HCT116 (cell line): ENCODE results near the gene CIDEC.

Source experiments
- CEBPB ChIP-seq: IDR thresholded peaks from 2 replicates; pipeline ENCODE4 v1.6.1; 2012; ENCODE audit warnings: low read depth
- CTCF ChIP-seq, 3 experiments: fragments of 200-600 bp in 1 of 3; sonication (generic) in 1 of 3; IDR thresholded peaks in 2 of 3; conservative IDR thresholded peaks in 1 of 3; 2 replicates each; pipeline ENCODE4 v1.5.1; 2012 to 2017; ENCODE audit warnings: low read depth in 2 of 3, low read length in 2 of 3, antibody characterized with exemption in 1 of 3, borderline replicate concordance in 1 of 3, control low read depth in 1 of 3, mild to moderate bottlenecking in 1 of 3, mixed read lengths in 1 of 3, mixed run types in 1 of 3, moderate library complexity in 1 of 3; ENCODE audit not compliant: insufficient read depth in 1 of 3
- EZH2 ChIP-seq: fragments of 200-600 bp; sonication (generic); IDR thresholded peaks from 2 replicates; pipeline ENCODE4 v1.6.1; 2017; ENCODE audit warnings: antibody characterized with exemption, mixed run types
- JUND ChIP-seq: IDR thresholded peaks from 2 replicates; pipeline ENCODE4 v1.6.1; 2012
- MAX ChIP-seq: IDR thresholded peaks from 2 replicates; pipeline ENCODE4 v1.6.1; 2012
- POLR2A ChIP-seq: IDR thresholded peaks from 2 replicates; pipeline ENCODE4 v1.7.0; 2011; ENCODE audit warnings: borderline replicate concordance; ENCODE audit not compliant: insufficient read depth, insufficient read length; ENCODE audit errors: extremely low read depth
- POLR2AphosphoS5 ChIP-seq: IDR thresholded peaks from 2 replicates; pipeline ENCODE4 v1.6.1; 2011; ENCODE audit warnings: mild to moderate bottlenecking, low read depth, low read length, moderate library complexity
- RAD21 ChIP-seq: IDR thresholded peaks from 2 replicates; pipeline ENCODE4 v1.6.1; 2012; ENCODE audit warnings: low read depth, mild to moderate bottlenecking
- REST ChIP-seq: IDR thresholded peaks from 2 replicates; pipeline ENCODE4 v1.6.1; 2012; ENCODE audit warnings: low read depth
- SIN3A ChIP-seq: IDR thresholded peaks from 2 replicates; pipeline ENCODE4 v1.6.1; 2012; ENCODE audit warnings: low read depth
- SP1 ChIP-seq: IDR thresholded peaks from 2 replicates; pipeline ENCODE4 v1.6.1; 2012; ENCODE audit warnings: low read depth
- ZBTB33 ChIP-seq: IDR thresholded peaks from 2 replicates; pipeline ENCODE4 v1.6.1; 2011; ENCODE audit warnings: mild to moderate bottlenecking, low read length, moderate library complexity; ENCODE audit not compliant: insufficient replicate concordance; ENCODE audit errors: extremely low read depth
- ZNF274 ChIP-seq: fragments of 200-500 bp; sonication (Bioruptor generic); IDR thresholded peaks from 2 replicates; pipeline ENCODE4 v1.6.1; 2014; ENCODE audit warnings: mild to moderate bottlenecking, low read depth, low read length, inconsistent platforms

GRCh38 chr3:9831253-9831652 lies 48.8 kb downstream of the CIDEC start:
- no peak for TF ChIP-seq CEBPB
- TF ChIP-seq POLR2AphosphoS5 = no peak
- TF ChIP-seq CTCF (IDR thresholded peaks at IDR 0.05 in 2 of 3, conservative IDR thresholded peaks at IDR 0.05 in 1 of 3; ENCODE audit: borderline replicate concordance in 1 of 3, insufficient read depth in 1 of 3, low read depth in 2 of 3, low read length in 2 of 3) = no peak
- no peak for TF ChIP-seq ZNF274
- TF ChIP-seq SP1 = no peak
- TF ChIP-seq JUND = no peak
- TF ChIP-seq ZBTB33 = no peak
- no peak for TF ChIP-seq EZH2
- TF ChIP-seq SIN3A = no peak
- no peak for TF ChIP-seq REST
- TF ChIP-seq POLR2A = no peak
- no peak for TF ChIP-seq RAD21
- no peak for TF ChIP-seq MAX
